Lower lobe of right lung (tissue), 2 donors: ENCODE results near the gene TET1. TPM values are rescaled to one million over a fixed set of nuclear protein-coding genes. Genes with fewer than 3 reads are reported as not detected.
"Not testable (repeated sequence)": the region's sequence is repeated elsewhere in the genome, so short reads cannot be mapped to it uniquely, and the experiment has no call there.

ENCODE experiments used
- ATAC-seq, 2 donors: fragments of 200-7000 bp; cut with Tn5 transposase; one replicate each; pipeline ENCODE4 v1.9.1; 2020 to 2022; ENCODE audit warnings: mild to moderate bottlenecking in 2 of 2, moderate library complexity in 2 of 2
- DNase-seq: peaks from one replicate; pipeline ENCODE4 v3.0.0-alpha.2; 2020
- H3K27ac ChIP-seq: fragments of 200-600 bp; one replicate; pipeline ENCODE4 v1.8.0; 2022
- H3K27me3 ChIP-seq: fragments of 200-600 bp; one replicate; pipeline ENCODE4 v1.8.0; 2022; ENCODE audit warnings: low read depth
- H3K36me3 ChIP-seq: fragments of 200-600 bp; one replicate; pipeline ENCODE4 v1.8.0; 2022; ENCODE audit warnings: mild to moderate bottlenecking
- H3K4me1 ChIP-seq: fragments of 200-600 bp; one replicate; pipeline ENCODE4 v1.8.0; 2022
- H3K4me3 ChIP-seq: fragments of 200-600 bp; one replicate; pipeline ENCODE4 v1.8.0; 2022; ENCODE audit warnings: mild to moderate bottlenecking
- H3K9me3 ChIP-seq: fragments of 200-600 bp; one replicate; pipeline ENCODE4 v1.8.0; 2022
- CTCF ChIP-seq: fragments of 200-600 bp; IDR thresholded peaks from one replicate; pipeline ENCODE4 v1.8.0; 2022; ENCODE audit warnings: antibody characterized with exemption, mild to moderate bottlenecking
- intact Hi-C: fragments of 100-400 bp; cut with DNase I; formaldehyde crosslinking; loops from one replicate; pipeline ENCODE4 v1.11.0; 2022
- total RNA-seq: library from RNA; stranded (reverse); fragmentation: NEBNext Ultra II Directional; extraction: Animal tissue kit (Norgen Biotek cat#: 25700); gene quantifications from one replicate; pipeline ENCODE4 v1.2.1, GENCODE V29; 2021
- donor health status: DM: no; HTN: yes; CAD: no; lungs with severe emphysema.

TET1 gene
- total RNA-seq, 1 donor from 2014 or later: 1.8 TPM

DNA sequence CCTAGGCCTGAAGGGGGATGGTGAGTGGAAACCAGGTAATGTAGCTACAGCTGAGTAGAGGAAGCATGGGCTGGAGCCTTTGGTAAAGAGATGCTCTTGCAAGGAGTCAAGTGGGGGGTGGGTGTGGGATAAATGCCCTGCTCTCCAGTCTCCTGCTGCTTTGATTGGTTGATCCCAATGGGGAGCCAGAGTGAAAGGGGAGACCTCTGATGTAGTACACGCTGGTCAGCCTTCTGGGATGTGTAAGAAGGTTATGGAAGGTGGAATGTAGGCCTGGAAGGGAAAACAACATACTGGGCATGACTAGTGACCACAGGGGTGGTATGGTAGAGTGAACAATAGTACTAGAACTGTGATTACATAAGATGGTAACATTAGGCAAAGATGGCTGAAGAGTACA, 44.3 kb downstream of the TET1 start:
- H3K27ac ChIP-seq: no peak overlapping the region
- intact Hi-C loops: no loop called here

GRCh38 chr10:68606918-68607317, 46.8 kb downstream of the TET1 start:
- intact Hi-C loops: no loop called here
- DNase-seq: no peak
- no peak overlapping the region for H3K4me3 ChIP-seq
- H3K36me3 ChIP-seq: no peaks in the 10 kb centered on the region
- peaks cover 8% of the 10 kb centered on the region for H3K4me1 ChIP-seq
- TF ChIP-seq CTCF: no peak
- H3K9me3 ChIP-seq: no peaks in the 10 kb centered on the region
- H3K27me3 ChIP-seq: no peaks in the 10 kb centered on the region
- no peak for ATAC-seq
- H3K27ac ChIP-seq: no peak overlapping the region

More for the DNA sequence above, 44.3 kb downstream of the TET1 start:
- TF ChIP-seq CTCF: no peak
- Histone ChIP-seq H3K27me3 (no peaks in the 10 kb centered on the region), H3K4me1 (peaks cover 30% of the 10 kb centered on the region), H3K36me3 (no peaks in the 10 kb centered on the region), H3K9me3 (no peaks in the 10 kb centered on the region), H3K4me3 (no peak overlapping the region)
- ATAC-seq (no peak), DNase-seq (no peak)

DNA sequence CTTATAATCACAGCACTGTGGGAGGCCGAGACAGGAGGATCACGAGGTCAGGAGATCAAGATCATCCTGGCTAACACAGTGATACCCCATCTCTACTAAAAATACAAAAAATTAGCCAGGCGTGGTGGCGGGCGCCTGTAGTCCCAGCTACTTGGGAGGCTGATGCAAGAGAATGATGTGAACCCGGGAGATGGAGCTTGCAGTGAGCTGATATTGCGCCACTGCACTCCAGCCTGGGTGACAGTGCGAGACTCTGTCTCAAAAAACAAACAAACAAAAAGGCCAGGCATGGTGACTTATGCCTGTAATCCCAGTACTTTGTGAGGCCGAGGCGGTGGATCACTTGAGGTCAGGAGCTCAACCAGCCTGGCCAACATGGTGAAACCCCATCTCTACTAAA, 49.9 kb downstream of the TET1 start:
- intact Hi-C loops, DNase-seq, H3K4me1 ChIP-seq, H3K4me3 ChIP-seq, H3K27me3 ChIP-seq, H3K36me3 ChIP-seq, ATAC-seq, H3K9me3 ChIP-seq, H3K27ac ChIP-seq: not testable (repeated sequence)

- no peaks in the 10 kb centered on the region for H3K27me3 ChIP-seq
- intact Hi-C loops: no loop called here
- DNase-seq (no peak), ATAC-seq (no peak)
- no peak for TF ChIP-seq CTCF
- no peaks in the 10 kb centered on the region for H3K36me3 ChIP-seq
- H3K9me3 ChIP-seq: no peaks in the 10 kb centered on the region
- H3K4me1 ChIP-seq: no peaks in the 10 kb centered on the region
- no peak overlapping the region for H3K27ac ChIP-seq
- no peak overlapping the region for H3K4me3 ChIP-seq
These were observed 51.1 kb downstream of the TET1 start for GRCh38 chr10:68611227-68611626.

GRCh38 chr10:68613974-68614373, 53.8 kb downstream of the TET1 start:
- H3K36me3 ChIP-seq, DNase-seq, H3K27me3 ChIP-seq, H3K9me3 ChIP-seq, H3K4me3 ChIP-seq, H3K4me1 ChIP-seq, intact Hi-C loops, ATAC-seq, H3K27ac ChIP-seq: not testable (repeated sequence)

- DNase-seq, H3K27me3 ChIP-seq, H3K4me1 ChIP-seq, H3K27ac ChIP-seq, H3K4me3 ChIP-seq, H3K9me3 ChIP-seq, H3K36me3 ChIP-seq, ATAC-seq, intact Hi-C loops: not testable (repeated sequence)
These were observed 57.6 kb downstream of the TET1 start for GRCh38 chr10:68617691-68618090.

- DNase-seq (no peak), ATAC-seq (no peak)
- Histone ChIP-seq H3K27me3 (no peaks in the 10 kb centered on the region), H3K9me3 (no peaks in the 10 kb centered on the region), H3K4me1 (no peaks in the 10 kb centered on the region), H3K36me3 (no peaks in the 10 kb centered on the region), H3K4me3 (no peak overlapping the region), H3K27ac (no peak overlapping the region)
- intact Hi-C loops: no loop called here
- no peak for TF ChIP-seq CTCF
These were observed 58.1 kb downstream of the TET1 start for GRCh38 chr10:68618234-68618633.
